ENCODE measurements around the gene FCHSD2. TPM values are rescaled to one million over a fixed set of nuclear protein-coding genes. Genes with fewer than 3 reads are reported as not detected.

Gene FCHSD2
- polyA plus RNA-seq, 2 of the 4 experiments (the other 2 are of a cell fraction): 10.5 to 19.0 TPM

GRCh38 chr11:72826191-72826941 lies 315.8 kb downstream of the FCHSD2 start:
- Histone ChIP-seq H3K27ac (no peak overlapping the region), H3K4me2 (no peak overlapping the region), H3K9me3 (no peaks in the 10 kb centered on the region), H3K4me3 (no peak overlapping the region), H3K4me1 (peaks cover 3% of the 10 kb centered on the region)
- ChIA-PET CTCF (interaction anchor here (0.5 to 15.7 kb wide), 8 partner anchors 12 to 480 kb away, joined by 3 to 339 read pairs (median 5); no protein-coding TSS in a partner anchor), POLR2A (no interaction called here)
- no peak for ATAC-seq
- FAIRE-seq: no peak
- WGBS (ENCODE audit: missing lambda C conversion rate): 95% methylated on average over 14 of the region's 15 CpGs
- TF ChIP-seq CHD4 (IDR thresholded peaks at IDR 0.05; ENCODE audit: borderline replicate concordance): no peak
- TF ChIP-seq POLR2A (IDR thresholded peaks at IDR 0.05; ENCODE audit: low read length): no peak
- TF ChIP-seq, protein P1, sequence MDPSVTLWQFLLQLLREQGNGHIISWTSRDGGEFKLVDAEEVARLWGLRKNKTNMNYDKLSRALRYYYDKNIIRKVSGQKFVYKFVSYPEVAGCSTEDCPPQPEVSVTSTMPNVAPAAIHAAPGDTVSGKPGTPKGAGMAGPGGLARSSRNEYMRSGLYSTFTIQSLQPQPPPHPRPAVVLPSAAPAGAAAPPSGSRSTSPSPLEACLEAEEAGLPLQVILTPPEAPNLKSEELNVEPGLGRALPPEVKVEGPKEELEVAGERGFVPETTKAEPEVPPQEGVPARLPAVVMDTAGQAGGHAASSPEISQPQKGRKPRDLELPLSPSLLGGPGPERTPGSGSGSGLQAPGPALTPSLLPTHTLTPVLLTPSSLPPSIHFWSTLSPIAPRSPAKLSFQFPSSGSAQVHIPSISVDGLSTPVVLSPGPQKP (IDR thresholded peaks at IDR 0.05; ENCODE audit: low read depth, low read length): no peak
- TF ChIP-seq EHMT2 (IDR thresholded peaks at IDR 0.05; ENCODE audit: low read depth): no peak
- TF ChIP-seq, protein P2, sequence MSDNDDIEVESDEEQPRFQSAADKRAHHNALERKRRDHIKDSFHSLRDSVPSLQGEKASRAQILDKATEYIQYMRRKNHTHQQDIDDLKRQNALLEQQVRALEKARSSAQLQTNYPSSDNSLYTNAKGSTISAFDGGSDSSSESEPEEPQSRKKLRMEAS (IDR thresholded peaks at IDR 0.05): no peak
- TF ChIP-seq MYC (IDR thresholded peaks at IDR 0.05; ENCODE audit: borderline replicate concordance, low read length): no peak
- TF ChIP-seq POLR2AphosphoS2 (conservative IDR thresholded peaks at IDR 0.05; ENCODE audit: low read length): no peak
- no peak for TF ChIP-seq BHLHE40 (IDR thresholded peaks at IDR 0.05; ENCODE audit: low read depth, low read length)
- TF ChIP-seq, protein P3, sequence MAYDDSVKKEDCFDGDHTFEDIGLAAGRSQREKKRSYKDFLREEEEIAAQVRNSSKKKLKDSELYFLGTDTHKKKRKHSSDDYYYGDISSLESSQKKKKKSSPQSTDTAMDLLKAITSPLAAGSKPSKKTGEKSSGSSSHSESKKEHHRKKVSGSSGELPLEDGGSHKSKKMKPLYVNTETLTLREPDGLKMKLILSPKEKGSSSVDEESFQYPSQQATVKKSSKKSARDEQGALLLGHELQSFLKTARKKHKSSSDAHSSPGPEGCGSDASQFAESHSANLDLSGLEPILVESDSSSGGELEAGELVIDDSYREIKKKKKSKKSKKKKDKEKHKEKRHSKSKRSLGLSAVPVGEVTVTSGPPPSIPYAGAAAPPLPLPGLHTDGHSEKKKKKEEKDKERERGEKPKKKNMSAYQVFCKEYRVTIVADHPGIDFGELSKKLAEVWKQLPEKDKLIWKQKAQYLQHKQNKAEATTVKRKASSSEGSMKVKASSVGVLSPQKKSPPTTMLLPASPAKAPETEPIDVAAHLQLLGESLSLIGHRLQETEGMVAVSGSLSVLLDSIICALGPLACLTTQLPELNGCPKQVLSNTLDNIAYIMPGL (CRISPR knock-in tag; IDR thresholded peaks at IDR 0.05; ENCODE audit: borderline replicate concordance): no peak
- no peak for TF ChIP-seq HOXA7 (CRISPR knock-in tag; IDR thresholded peaks at IDR 0.05)
- TF ChIP-seq E2F6 (IDR thresholded peaks at IDR 0.05; ENCODE audit: borderline replicate concordance, low read depth): no peak
- no peak for TF ChIP-seq RFX5 (IDR thresholded peaks at IDR 0.05)
- TF ChIP-seq, protein P4, sequence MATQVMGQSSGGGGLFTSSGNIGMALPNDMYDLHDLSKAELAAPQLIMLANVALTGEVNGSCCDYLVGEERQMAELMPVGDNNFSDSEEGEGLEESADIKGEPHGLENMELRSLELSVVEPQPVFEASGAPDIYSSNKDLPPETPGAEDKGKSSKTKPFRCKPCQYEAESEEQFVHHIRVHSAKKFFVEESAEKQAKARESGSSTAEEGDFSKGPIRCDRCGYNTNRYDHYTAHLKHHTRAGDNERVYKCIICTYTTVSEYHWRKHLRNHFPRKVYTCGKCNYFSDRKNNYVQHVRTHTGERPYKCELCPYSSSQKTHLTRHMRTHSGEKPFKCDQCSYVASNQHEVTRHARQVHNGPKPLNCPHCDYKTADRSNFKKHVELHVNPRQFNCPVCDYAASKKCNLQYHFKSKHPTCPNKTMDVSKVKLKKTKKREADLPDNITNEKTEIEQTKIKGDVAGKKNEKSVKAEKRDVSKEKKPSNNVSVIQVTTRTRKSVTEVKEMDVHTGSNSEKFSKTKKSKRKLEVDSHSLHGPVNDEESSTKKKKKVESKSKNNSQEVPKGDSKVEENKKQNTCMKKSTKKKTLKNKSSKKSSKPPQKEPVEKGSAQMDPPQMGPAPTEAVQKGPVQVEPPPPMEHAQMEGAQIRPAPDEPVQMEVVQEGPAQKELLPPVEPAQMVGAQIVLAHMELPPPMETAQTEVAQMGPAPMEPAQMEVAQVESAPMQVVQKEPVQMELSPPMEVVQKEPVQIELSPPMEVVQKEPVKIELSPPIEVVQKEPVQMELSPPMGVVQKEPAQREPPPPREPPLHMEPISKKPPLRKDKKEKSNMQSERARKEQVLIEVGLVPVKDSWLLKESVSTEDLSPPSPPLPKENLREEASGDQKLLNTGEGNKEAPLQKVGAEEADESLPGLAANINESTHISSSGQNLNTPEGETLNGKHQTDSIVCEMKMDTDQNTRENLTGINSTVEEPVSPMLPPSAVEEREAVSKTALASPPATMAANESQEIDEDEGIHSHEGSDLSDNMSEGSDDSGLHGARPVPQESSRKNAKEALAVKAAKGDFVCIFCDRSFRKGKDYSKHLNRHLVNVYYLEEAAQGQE (IDR thresholded peaks at IDR 0.05): no peak
- TF ChIP-seq JUNB (IDR thresholded peaks at IDR 0.05): no peak
- no peak for DNase-seq (ENCODE audit: low read depth in 1 of 2, low spot score in 1 of 2)

DNA sequence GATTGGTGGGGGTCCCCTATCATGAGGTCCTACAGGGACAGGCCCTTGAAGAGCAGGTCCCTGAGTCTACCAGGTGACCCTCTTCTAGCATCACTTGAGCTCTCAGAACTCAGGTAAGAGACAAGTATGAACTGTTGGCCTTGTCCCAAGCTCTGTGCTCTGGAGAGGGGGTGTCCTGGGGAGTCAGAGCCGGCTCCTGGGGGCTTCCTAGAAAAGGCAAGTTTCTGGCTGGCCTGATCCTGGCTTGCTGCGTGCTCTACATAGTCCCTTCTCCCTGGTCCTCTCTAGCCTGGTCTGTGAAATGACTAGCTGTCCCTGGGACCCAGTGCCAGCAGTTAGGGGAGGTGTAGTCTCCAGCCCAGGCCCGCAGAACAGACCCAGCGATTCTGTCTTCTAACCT lies 316.5 kb downstream of the FCHSD2 start:
- TF ChIP-seq FOSB (CRISPR knock-in tag; IDR thresholded peaks at IDR 0.05) (no peak), PBX3 (IDR thresholded peaks at IDR 0.05) (no peak), HDAC2 (IDR thresholded peaks at IDR 0.05) (no peak), ZFP36 (IDR thresholded peaks at IDR 0.05; ENCODE audit: borderline replicate concordance, partially characterized antibody) (no peak), TFCP2L1 (CRISPR knock-in tag; IDR thresholded peaks at IDR 0.05) (no peak), CHD2 (IDR thresholded peaks at IDR 0.05; ENCODE audit: low read length, partially characterized antibody) (no peak), BHLHE40 (IDR thresholded peaks at IDR 0.05; ENCODE audit: low read depth, low read length) (no peak), RAD21 (conservative IDR thresholded peaks at IDR 0.05 in 1 of 2, IDR thresholded peaks at IDR 0.05 in 1 of 2) (no peak), KDM5A (IDR thresholded peaks at IDR 0.05) (no peak), CBX2 (IDR thresholded peaks at IDR 0.05; ENCODE audit: borderline replicate concordance, low read depth) (no peak), CBX8 (IDR thresholded peaks at IDR 0.05) (no peak), RNF2 (IDR thresholded peaks at IDR 0.05; ENCODE audit: borderline replicate concordance, low read depth) (no peak)
- TF ChIP-seq, protein P2 (IDR thresholded peaks at IDR 0.05): no peak
- TF ChIP-seq, protein P5, sequence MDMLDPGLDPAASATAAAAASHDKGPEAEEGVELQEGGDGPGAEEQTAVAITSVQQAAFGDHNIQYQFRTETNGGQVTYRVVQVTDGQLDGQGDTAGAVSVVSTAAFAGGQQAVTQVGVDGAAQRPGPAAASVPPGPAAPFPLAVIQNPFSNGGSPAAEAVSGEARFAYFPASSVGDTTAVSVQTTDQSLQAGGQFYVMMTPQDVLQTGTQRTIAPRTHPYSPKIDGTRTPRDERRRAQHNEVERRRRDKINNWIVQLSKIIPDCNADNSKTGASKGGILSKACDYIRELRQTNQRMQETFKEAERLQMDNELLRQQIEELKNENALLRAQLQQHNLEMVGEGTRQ (IDR thresholded peaks at IDR 0.05): no peak
- DNase-seq (ENCODE audit: low read depth in 1 of 2, low spot score in 1 of 2): no peak
- WGBS (ENCODE audit: missing lambda C conversion rate): 57% methylated on average over 4 of the region's 4 CpGs
- Histone ChIP-seq H3K4me2 (no peak overlapping the region), H3K4me1 (peaks cover 7% of the 10 kb centered on the region), H3K4me3 (no peak overlapping the region), H3K9me3 (no peaks in the 10 kb centered on the region), H3K27ac (no peak overlapping the region)
- ChIA-PET CTCF (interaction anchor here (1.3 to 15.7 kb wide), 4 partner anchors 98 to 463 kb away, joined by 3 to 339 read pairs (median 49); no protein-coding TSS in a partner anchor), POLR2A (no interaction called here)
- FAIRE-seq: no peak
- ATAC-seq: no peak
